Endothelial cell of umbilical vein (primary cell): ENCODE data around the gene DIPK1A.

Source experiments
- CTCF ChIP-seq, 2 donors: IDR thresholded peaks; 1 replicate in 1 of 2; 2 replicates in 1 of 2; pipeline ENCODE4 v1.5.1; 2011; ENCODE audit warnings: low read length in 2 of 2, mild to moderate bottlenecking in 2 of 2, moderate library complexity in 2 of 2, control low read depth in 1 of 2, inconsistent platforms in 1 of 2, low read depth in 1 of 2; ENCODE audit not compliant: insufficient read depth in 1 of 2; ENCODE audit errors: extremely low read depth in 1 of 2
- EZH2 ChIP-seq: IDR thresholded peaks from 2 replicates; pipeline ENCODE4 v1.6.1; 2012; ENCODE audit warnings: borderline replicate concordance, low read depth, mild to moderate bottlenecking, moderate library complexity, low read length, inconsistent platforms; ENCODE audit not compliant: severe bottlenecking

- no peak for TF ChIP-seq EZH2
- no peak for TF ChIP-seq CTCF (IDR thresholded peaks at IDR 0.05; ENCODE audit: extremely low read depth in 1 of 2, insufficient read depth in 1 of 2, low read depth in 1 of 2, low read length in 2 of 2)
Observed at GRCh38 chr1:92956254-92957029, 4.8 kb downstream of the DIPK1A start.
